Panc1 (cell line): ENCODE results near the gene CD93. TPM values are rescaled to one million over a fixed set of nuclear protein-coding genes. Genes with fewer than 3 reads are reported as not detected.

ENCODE experiments used
- ATAC-seq: fragments of 200-7000 bp; cut with Tn5 transposase; 2 replicates; pipeline ENCODE4 v1.9.1; 2020; ENCODE audit warnings: mild to moderate bottlenecking, moderate library complexity
- BruUV-seq: library from RNA; stranded (reverse); fragments of 400-500 nt; replicated peaks from 2 replicates; lab custom pipeline; 2021; lab: Mats Ljungman, UMichigan
- CTCF ChIA-PET: fragments of 300-600 bp; sonication (Branson Sonifier 250); formaldehyde crosslinking; loops from one replicate; lab custom pipeline; 2022; ENCODE audit warnings: antibody characterized with exemption; lab: Charles Lee
- POLR2A ChIA-PET: fragments of 300-600 bp; sonication (Branson Sonifier 250); formaldehyde crosslinking; loops from one replicate; lab custom pipeline; 2022; ENCODE audit warnings: antibody characterized with exemption; lab: Charles Lee
- DNase-seq: peaks from one replicate; pipeline ENCODE4 v3.0.0-alpha.2; 2010; ENCODE audit warnings: low read depth, low spot score
- H3K27ac ChIP-seq: 2 replicates; pipeline ENCODE4 v1.5.1; 2011; ENCODE audit warnings: mild to moderate bottlenecking, low read length, inconsistent platforms
- H3K27me3 ChIP-seq: fragments of 200-500 bp; sonication (Bioruptor generic); 2 replicates; pipeline ENCODE4 v1.6.0; 2014; ENCODE audit warnings: low read length, inconsistent platforms; ENCODE audit not compliant: control insufficient read depth, insufficient read depth
- H3K36me3 ChIP-seq: fragments of 200-500 bp; sonication (Bioruptor generic); 2 replicates; pipeline ENCODE4 v1.5.1; 2014; ENCODE audit warnings: inconsistent platforms, mild to moderate bottlenecking, low read length, moderate library complexity; ENCODE audit not compliant: control insufficient read depth, insufficient read depth
- H3K4me1 ChIP-seq: 2 replicates; pipeline ENCODE4 v1.5.1; 2011; ENCODE audit warnings: inconsistent platforms, mild to moderate bottlenecking, low read length, moderate library complexity; ENCODE audit not compliant: control insufficient read depth, insufficient read depth
- H3K4me3 ChIP-seq, 2 experiments: 2 replicates each; pipeline ENCODE4 v1.5.1; 2011 to 2012; ENCODE audit warnings: low read depth in 2 of 2, low read length in 2 of 2, mild to moderate bottlenecking in 2 of 2, inconsistent platforms in 1 of 2, moderate library complexity in 1 of 2
- H3K9me3 ChIP-seq: fragments of 200-500 bp; sonication (Bioruptor generic); 2 replicates; pipeline ENCODE4 v1.5.1; 2014; ENCODE audit warnings: low read depth, mild to moderate bottlenecking, inconsistent platforms, low read length, moderate library complexity; ENCODE audit not compliant: control insufficient read depth, insufficient read depth
- POLR2AphosphoS5 ChIP-seq: IDR thresholded peaks from 2 replicates; pipeline ENCODE4 v1.6.1; 2012; ENCODE audit warnings: mild to moderate bottlenecking, low read depth, low read length, moderate library complexity
- SIN3A ChIP-seq: IDR thresholded peaks from 2 replicates; pipeline ENCODE4 v1.6.1; 2012; ENCODE audit warnings: low read depth, mild to moderate bottlenecking, low read length, moderate library complexity, borderline replicate concordance; ENCODE audit not compliant: insufficient read depth
- TCF7L2 ChIP-seq: IDR thresholded peaks from 2 replicates; pipeline ENCODE4 v1.6.1; 2011; ENCODE audit warnings: mild to moderate bottlenecking, low read depth, low read length, inconsistent platforms
- in situ Hi-C: cut with HindIII; loops from 2 replicates; pipeline ENCODE4 v1.10.0; 2016; ENCODE audit warnings: low sequenced_read_pairs, low pct_unique_long_range_greater_than_20kb
- intact Hi-C: fragments of 100-400 bp; cut with micrococcal nuclease; formaldehyde crosslinking; loops from one replicate; pipeline ENCODE4 v1.10.0; 2022; ENCODE audit not compliant: unreplicated experiment
- total RNA-seq: library from RNA; stranded (reverse); gene quantifications from one replicate; pipeline ENCODE4 v1.2.1, GENCODE V29; 2021; ENCODE audit not compliant: unreplicated experiment
- TF ChIP-seq, protein P1 (sequence below), 2 experiments: IDR thresholded peaks; 2 replicates each; pipeline ENCODE4 v1.6.1; 2011 to 2012; ENCODE audit warnings: low read depth in 2 of 2, control low read depth in 1 of 2, low read length in 1 of 2, mild to moderate bottlenecking in 1 of 2, moderate library complexity in 1 of 2; ENCODE audit not compliant: insufficient read depth in 1 of 2
- TF ChIP-seq, protein P2 (sequence below): fragments of 450-650 bp; IDR thresholded peaks from 2 replicates; pipeline ENCODE4 v1.5.1; 2017; ENCODE audit warnings: mild to moderate bottlenecking

The CD93 gene
- total RNA-seq, 1 experiment from 2014 or later = 0.10 TPM

DNA sequence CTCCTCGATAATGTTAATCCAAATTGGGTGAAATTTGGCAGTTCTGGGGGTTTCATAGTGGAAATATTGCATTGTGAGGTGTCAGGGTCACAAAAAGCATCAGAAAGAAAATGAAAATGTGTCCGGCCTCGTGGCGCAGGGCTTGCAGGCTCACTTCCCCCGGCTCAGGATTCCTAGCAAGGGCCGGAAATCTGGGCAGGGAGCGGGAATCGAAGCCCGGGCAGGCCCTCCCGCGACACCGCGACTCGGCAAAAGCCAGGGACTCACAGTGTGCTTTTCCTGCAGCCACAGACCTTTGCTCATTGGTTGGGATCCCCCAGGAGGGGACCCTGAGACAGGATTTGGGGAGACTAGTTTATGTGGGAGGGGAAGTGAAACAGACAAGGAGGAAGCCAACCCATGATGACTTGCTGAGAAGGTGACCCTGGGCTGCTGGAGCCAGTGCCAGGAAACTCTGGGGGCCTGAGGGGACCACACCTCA, 847 bp upstream of the CD93 start:
- H3K4me3 ChIP-seq = no peak overlapping the region
- intact Hi-C loops (no loop called here), in situ Hi-C loops (no loop called here)
- no peaks in the 10 kb centered on the region for H3K4me1 ChIP-seq
- H3K36me3 ChIP-seq = no peaks in the 10 kb centered on the region
- no peaks in the 10 kb centered on the region for H3K9me3 ChIP-seq
- BruUV-seq = no TSS peak
- POLR2A ChIA-PET = interaction anchor here (0.7 kb wide), 1 partner anchor 90 kb away, joined by 3 read pairs; no protein-coding TSS in a partner anchor
- no peaks in the 10 kb centered on the region for H3K27me3 ChIP-seq
- TF ChIP-seq SIN3A = no peak
- TF ChIP-seq TCF7L2 = no peak
- no peak for TF ChIP-seq POLR2AphosphoS5
- TF ChIP-seq, protein P1, sequence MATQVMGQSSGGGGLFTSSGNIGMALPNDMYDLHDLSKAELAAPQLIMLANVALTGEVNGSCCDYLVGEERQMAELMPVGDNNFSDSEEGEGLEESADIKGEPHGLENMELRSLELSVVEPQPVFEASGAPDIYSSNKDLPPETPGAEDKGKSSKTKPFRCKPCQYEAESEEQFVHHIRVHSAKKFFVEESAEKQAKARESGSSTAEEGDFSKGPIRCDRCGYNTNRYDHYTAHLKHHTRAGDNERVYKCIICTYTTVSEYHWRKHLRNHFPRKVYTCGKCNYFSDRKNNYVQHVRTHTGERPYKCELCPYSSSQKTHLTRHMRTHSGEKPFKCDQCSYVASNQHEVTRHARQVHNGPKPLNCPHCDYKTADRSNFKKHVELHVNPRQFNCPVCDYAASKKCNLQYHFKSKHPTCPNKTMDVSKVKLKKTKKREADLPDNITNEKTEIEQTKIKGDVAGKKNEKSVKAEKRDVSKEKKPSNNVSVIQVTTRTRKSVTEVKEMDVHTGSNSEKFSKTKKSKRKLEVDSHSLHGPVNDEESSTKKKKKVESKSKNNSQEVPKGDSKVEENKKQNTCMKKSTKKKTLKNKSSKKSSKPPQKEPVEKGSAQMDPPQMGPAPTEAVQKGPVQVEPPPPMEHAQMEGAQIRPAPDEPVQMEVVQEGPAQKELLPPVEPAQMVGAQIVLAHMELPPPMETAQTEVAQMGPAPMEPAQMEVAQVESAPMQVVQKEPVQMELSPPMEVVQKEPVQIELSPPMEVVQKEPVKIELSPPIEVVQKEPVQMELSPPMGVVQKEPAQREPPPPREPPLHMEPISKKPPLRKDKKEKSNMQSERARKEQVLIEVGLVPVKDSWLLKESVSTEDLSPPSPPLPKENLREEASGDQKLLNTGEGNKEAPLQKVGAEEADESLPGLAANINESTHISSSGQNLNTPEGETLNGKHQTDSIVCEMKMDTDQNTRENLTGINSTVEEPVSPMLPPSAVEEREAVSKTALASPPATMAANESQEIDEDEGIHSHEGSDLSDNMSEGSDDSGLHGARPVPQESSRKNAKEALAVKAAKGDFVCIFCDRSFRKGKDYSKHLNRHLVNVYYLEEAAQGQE (IDR thresholded peaks at IDR 0.05; ENCODE audit: insufficient read depth in 1 of 2, low read depth in 2 of 2, low read length in 1 of 2) = no peak
- TF ChIP-seq, protein P2, sequence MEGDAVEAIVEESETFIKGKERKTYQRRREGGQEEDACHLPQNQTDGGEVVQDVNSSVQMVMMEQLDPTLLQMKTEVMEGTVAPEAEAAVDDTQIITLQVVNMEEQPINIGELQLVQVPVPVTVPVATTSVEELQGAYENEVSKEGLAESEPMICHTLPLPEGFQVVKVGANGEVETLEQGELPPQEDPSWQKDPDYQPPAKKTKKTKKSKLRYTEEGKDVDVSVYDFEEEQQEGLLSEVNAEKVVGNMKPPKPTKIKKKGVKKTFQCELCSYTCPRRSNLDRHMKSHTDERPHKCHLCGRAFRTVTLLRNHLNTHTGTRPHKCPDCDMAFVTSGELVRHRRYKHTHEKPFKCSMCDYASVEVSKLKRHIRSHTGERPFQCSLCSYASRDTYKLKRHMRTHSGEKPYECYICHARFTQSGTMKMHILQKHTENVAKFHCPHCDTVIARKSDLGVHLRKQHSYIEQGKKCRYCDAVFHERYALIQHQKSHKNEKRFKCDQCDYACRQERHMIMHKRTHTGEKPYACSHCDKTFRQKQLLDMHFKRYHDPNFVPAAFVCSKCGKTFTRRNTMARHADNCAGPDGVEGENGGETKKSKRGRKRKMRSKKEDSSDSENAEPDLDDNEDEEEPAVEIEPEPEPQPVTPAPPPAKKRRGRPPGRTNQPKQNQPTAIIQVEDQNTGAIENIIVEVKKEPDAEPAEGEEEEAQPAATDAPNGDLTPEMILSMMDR = no peak
- CTCF ChIA-PET = no interaction called here
- H3K27ac ChIP-seq = no peak overlapping the region
- ATAC-seq = no peak
- DNase-seq = no peak

DNA sequence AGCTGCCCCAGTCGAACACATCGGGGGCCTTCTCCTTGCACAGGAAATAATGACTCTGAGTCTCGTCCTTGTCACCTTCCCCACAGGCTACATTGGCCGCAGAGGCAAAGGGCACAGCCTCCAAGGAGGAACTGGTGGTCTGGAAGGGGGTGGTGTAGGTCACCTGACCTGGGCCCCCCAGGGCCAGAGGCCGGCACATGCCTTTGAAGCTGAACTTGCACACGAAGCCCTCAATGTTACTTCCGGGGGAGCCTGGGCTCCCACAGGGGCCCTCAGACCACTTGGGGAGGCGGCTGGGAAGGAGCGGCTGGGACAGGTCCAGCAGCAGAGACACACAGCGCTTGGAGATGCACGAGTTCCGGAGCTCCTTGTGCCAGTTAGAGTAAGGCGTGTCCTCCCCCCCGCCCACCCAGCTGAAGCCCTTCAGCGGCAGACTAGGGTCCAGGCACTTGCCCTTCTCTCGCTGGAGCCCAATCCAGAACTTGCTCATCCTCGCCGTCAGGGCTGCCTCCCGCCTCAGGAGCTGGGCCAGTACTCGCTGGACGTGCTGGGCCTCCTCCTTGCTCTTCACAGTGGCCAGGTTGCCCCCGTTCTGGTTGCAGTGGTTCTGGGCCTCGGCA, 578 bp downstream of the CD93 start:
- no peak overlapping the region for H3K4me3 ChIP-seq
- no TSS peak for BruUV-seq
- ChIA-PET CTCF (no interaction called here), POLR2A (no interaction called here)
- DNase-seq (no peak), ATAC-seq (no peak)
- H3K4me1 ChIP-seq = no peaks in the 10 kb centered on the region
- in situ Hi-C loops = no loop called here
- H3K36me3 ChIP-seq = no peaks in the 10 kb centered on the region
- no peaks in the 10 kb centered on the region for H3K27me3 ChIP-seq
- no peaks in the 10 kb centered on the region for H3K9me3 ChIP-seq
- TF ChIP-seq, protein P1 (IDR thresholded peaks at IDR 0.05; ENCODE audit: insufficient read depth in 1 of 2, low read depth in 2 of 2, low read length in 1 of 2) = no peak
- TF ChIP-seq TCF7L2 (no peak), POLR2AphosphoS5 (no peak), SIN3A (no peak)
- TF ChIP-seq, protein P2 = no peak
- no peak overlapping the region for H3K27ac ChIP-seq
- intact Hi-C loops = no loop called here
